HepG2 (cell line): Measurements from ENCODE around the gene MST1. TPM values are rescaled to one million over a fixed set of nuclear protein-coding genes. Genes with fewer than 3 reads are reported as not detected.
A peak's percentile ranks its signal among the peaks of the same experiment; 100 is the strongest.

Experiments used
- NFKBIZ ChIP-seq: IDR thresholded peaks from 2 replicates; pipeline ENCODE4 v1.6.1; 2018; ENCODE audit warnings: missing genetic modification reagents, missing compliant biosample characterization
- NR2F2 ChIP-seq: IDR thresholded peaks from 2 replicates; pipeline ENCODE4 v1.6.1; 2012; ENCODE audit warnings: low read depth, inconsistent platforms, borderline replicate concordance
- PRMT3 ChIP-seq: sonication (generic); formaldehyde crosslinking; IDR thresholded peaks from 2 replicates; pipeline ENCODE4 v1.8.1; 2022; ENCODE audit warnings: low read depth, mild to moderate bottlenecking, moderate library complexity, missing genetic modification reagents, borderline replicate concordance
- RARG ChIP-seq: sonication (generic); formaldehyde crosslinking; IDR thresholded peaks from 2 replicates; pipeline ENCODE4 v1.4.0; 2020; ENCODE audit warnings: low read depth, mild to moderate bottlenecking, missing genetic modification reagents
- SAFB2 ChIP-seq: sonication (generic); formaldehyde crosslinking; IDR thresholded peaks from 2 replicates; pipeline ENCODE4 v1.5.1; 2020; ENCODE audit warnings: missing genetic modification reagents, low read depth, mild to moderate bottlenecking, borderline replicate concordance
- ZBTB38 ChIP-seq: sonication (generic); formaldehyde crosslinking; IDR thresholded peaks from 2 replicates; pipeline ENCODE4 v1.5.1; 2020; ENCODE audit warnings: mild to moderate bottlenecking, missing genetic modification reagents
- polyA plus RNA-seq, 8 experiments: library from polyadenylated mRNA; depleted of rRNA in 3 of 8; stranded (reverse) in 7 of 8; unstranded in 1 of 8; fragments of >200 nt; fragmentation: Illumina TruSeq in 4 of 8; extraction: Trizol in 4 of 8; gene quantifications; 2 replicates each; pipeline versions ENCODE4 v1.2.1 to v1.2.3, GENCODE V29; 2011 to 2016; ENCODE audit warnings: low read depth in 4 of 8, missing spikeins in 1 of 8, mixed read lengths in 1 of 8; ENCODE audit not compliant: insufficient read depth in 1 of 8
- total RNA-seq, 5 experiments: library from RNA; depleted of rRNA; stranded (reverse); fragments of >200 nt; fragmentation: Illumina TruSeq; extraction: Trizol; gene quantifications; 2 replicates each; pipeline ENCODE4 v1.2.3, GENCODE V29; 2016; ENCODE audit warnings: low read depth in 1 of 5
- TF ChIP-seq, protein P1 (sequence below): sonication (generic); formaldehyde crosslinking; IDR thresholded peaks from 2 replicates; pipeline ENCODE4 v1.8.1; 2022; ENCODE audit warnings: low read depth, mild to moderate bottlenecking, missing genetic modification reagents
- TF ChIP-seq, protein P2 (sequence below): sonication (generic); formaldehyde crosslinking; IDR thresholded peaks from 2 replicates; pipeline ENCODE4 v1.5.0; 2020; ENCODE audit warnings: mild to moderate bottlenecking, missing genetic modification reagents, moderate library complexity
- TF ChIP-seq, protein P3 (sequence below): sonication (generic); formaldehyde crosslinking; conservative IDR thresholded peaks from 2 replicates; pipeline ENCODE4 v1.4.0; 2020; ENCODE audit warnings: missing genetic modification reagents
- TF ChIP-seq, protein P4 (sequence below): sonication (generic); formaldehyde crosslinking; IDR thresholded peaks from 2 replicates; pipeline ENCODE4 v1.4.0; 2020; ENCODE audit warnings: missing genetic modification reagents; ENCODE audit errors: not compliant biosample characterization
- TF ChIP-seq, protein P5 (sequence below): sonication (generic); formaldehyde crosslinking; IDR thresholded peaks from 2 replicates; pipeline ENCODE4 v1.8.1; 2023; ENCODE audit warnings: mild to moderate bottlenecking, moderate library complexity, missing genetic modification reagents
- TF ChIP-seq, protein P6 (sequence below): sonication (generic); formaldehyde crosslinking; IDR thresholded peaks from 2 replicates; pipeline ENCODE4 v1.4.0; 2020; ENCODE audit warnings: missing genetic modification reagents, mild to moderate bottlenecking, borderline replicate concordance
- TF ChIP-seq, protein P7 (sequence below): IDR thresholded peaks from 2 replicates; pipeline ENCODE4 v1.6.1; 2016
- TF ChIP-seq, protein P8 (sequence below): sonication (generic); formaldehyde crosslinking; IDR thresholded peaks from 2 replicates; pipeline ENCODE4 v1.4.0; 2020; ENCODE audit warnings: mild to moderate bottlenecking, missing genetic modification reagents, borderline replicate concordance

MST1 gene
- total and polyA plus RNA-seq, 2 of the 13 experiments (the other 11 are each of a cell fraction or from before 2014, with no cell fraction given), result 189 to 452 TPM

DNA sequence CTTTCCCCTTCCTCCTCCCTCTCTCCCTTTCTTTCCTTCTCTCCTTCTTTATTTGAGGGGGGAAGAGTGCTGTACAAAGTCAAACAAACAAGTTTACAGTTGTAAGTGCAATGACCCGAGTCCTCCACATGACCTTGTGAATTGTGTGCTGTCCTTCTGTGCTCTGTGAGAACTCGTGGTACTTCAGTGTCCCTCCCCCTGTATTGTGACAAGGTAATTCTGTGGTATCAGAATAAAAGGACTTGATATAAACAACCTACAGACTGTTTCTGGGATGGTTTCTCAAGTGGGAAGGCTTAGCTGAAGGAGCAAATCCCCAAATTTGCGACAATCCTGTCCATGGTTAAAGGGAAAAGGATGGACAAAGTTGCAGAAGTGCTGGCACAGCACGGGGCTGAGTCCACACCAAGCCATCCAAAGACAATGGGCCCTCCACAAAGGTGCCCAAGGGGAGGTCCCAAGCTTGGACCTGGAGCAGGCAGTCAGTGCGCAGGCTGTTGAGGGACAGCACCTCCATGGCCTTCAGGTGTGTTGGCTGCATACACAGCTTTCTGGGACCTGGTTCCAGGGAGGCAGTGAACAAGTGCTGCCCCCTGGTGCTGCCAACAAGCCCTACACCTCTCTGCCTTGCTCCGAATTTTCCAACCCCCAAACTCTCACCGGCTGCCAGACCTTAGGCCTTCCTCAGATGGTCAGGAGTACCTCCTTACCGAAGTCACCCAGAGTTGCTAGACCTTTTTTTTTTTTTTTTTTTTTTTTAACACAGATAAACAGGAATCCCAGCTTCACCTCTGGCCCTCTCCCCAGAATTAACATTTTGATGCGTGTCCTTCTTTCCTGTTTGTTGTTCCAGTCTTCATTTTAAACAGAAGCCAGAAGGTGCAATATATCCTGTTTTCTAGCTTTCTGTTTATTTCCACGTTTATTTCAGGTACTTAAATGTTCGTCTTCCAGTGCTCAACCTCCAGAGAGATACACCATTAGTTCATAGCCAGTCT, 17.7 kb downstream of the MST1 start (continued):
- TF ChIP-seq SAFB2 (CRISPR knock-in tag) (peak; percentile 81; the same call in 1 of the 2 replicates), RARG (CRISPR knock-in tag) (peak; percentile 50; the same call in 1 of the 2 replicates), ZBTB38 (CRISPR knock-in tag) (no peak), NFKBIZ (0 out of 2 replicates have a peak, but pooled peaks have one; percentile 37), NR2F2 (no peak), PRMT3 (no peak)
- TF ChIP-seq, protein P1, sequence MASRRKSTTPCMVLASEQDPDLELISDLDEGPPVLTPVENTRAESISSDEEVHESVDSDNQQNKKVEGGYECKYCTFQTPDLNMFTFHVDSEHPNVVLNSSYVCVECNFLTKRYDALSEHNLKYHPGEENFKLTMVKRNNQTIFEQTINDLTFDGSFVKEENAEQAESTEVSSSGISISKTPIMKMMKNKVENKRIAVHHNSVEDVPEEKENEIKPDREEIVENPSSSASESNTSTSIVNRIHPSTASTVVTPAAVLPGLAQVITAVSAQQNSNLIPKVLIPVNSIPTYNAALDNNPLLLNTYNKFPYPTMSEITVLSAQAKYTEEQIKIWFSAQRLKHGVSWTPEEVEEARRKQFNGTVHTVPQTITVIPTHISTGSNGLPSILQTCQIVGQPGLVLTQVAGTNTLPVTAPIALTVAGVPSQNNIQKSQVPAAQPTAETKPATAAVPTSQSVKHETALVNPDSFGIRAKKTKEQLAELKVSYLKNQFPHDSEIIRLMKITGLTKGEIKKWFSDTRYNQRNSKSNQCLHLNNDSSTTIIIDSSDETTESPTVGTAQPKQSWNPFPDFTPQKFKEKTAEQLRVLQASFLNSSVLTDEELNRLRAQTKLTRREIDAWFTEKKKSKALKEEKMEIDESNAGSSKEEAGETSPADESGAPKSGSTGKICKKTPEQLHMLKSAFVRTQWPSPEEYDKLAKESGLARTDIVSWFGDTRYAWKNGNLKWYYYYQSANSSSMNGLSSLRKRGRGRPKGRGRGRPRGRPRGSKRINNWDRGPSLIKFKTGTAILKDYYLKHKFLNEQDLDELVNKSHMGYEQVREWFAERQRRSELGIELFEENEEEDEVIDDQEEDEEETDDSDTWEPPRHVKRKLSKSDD, result no peak
- TF ChIP-seq, protein P2, sequence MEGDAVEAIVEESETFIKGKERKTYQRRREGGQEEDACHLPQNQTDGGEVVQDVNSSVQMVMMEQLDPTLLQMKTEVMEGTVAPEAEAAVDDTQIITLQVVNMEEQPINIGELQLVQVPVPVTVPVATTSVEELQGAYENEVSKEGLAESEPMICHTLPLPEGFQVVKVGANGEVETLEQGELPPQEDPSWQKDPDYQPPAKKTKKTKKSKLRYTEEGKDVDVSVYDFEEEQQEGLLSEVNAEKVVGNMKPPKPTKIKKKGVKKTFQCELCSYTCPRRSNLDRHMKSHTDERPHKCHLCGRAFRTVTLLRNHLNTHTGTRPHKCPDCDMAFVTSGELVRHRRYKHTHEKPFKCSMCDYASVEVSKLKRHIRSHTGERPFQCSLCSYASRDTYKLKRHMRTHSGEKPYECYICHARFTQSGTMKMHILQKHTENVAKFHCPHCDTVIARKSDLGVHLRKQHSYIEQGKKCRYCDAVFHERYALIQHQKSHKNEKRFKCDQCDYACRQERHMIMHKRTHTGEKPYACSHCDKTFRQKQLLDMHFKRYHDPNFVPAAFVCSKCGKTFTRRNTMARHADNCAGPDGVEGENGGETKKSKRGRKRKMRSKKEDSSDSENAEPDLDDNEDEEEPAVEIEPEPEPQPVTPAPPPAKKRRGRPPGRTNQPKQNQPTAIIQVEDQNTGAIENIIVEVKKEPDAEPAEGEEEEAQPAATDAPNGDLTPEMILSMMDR (CRISPR knock-in tag), result peak; percentile 95
- TF ChIP-seq, protein P3, sequence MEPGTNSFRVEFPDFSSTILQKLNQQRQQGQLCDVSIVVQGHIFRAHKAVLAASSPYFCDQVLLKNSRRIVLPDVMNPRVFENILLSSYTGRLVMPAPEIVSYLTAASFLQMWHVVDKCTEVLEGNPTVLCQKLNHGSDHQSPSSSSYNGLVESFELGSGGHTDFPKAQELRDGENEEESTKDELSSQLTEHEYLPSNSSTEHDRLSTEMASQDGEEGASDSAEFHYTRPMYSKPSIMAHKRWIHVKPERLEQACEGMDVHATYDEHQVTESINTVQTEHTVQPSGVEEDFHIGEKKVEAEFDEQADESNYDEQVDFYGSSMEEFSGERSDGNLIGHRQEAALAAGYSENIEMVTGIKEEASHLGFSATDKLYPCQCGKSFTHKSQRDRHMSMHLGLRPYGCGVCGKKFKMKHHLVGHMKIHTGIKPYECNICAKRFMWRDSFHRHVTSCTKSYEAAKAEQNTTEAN (CRISPR knock-in tag), result 0 out of 2 replicates have a peak, but pooled peaks have one; percentile 30
- TF ChIP-seq, protein P4, sequence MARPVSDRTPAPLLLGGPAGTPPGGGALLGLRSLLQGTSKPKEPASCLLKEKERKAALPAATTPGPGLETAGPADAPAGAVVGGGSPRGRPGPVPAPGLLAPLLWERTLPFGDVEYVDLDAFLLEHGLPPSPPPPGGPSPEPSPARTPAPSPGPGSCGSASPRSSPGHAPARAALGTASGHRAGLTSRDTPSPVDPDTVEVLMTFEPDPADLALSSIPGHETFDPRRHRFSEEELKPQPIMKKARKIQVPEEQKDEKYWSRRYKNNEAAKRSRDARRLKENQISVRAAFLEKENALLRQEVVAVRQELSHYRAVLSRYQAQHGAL, result no peak
- TF ChIP-seq, protein P5, sequence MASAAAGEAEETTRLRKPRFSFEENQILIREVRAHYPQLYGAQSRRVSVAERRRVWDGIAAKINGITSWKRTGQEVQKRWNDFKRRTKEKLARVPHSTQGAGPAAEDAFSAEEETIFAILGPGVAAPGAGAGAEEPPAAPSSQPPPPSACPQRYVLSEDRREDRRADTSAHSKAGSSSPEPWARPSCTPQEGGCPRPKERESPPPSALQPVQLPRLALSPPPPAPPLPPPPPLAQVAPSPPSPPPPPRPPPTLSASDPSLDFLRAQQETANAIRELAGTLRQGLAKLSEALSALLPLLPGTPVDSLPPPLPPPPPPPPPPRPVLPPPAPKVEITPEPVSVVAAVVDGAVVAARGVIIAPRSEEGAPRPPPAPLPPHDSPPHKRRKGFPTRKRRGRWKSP (CRISPR knock-in tag), result peak; percentile 30; the same call in 1 of the 2 replicates
- TF ChIP-seq, protein P6, sequence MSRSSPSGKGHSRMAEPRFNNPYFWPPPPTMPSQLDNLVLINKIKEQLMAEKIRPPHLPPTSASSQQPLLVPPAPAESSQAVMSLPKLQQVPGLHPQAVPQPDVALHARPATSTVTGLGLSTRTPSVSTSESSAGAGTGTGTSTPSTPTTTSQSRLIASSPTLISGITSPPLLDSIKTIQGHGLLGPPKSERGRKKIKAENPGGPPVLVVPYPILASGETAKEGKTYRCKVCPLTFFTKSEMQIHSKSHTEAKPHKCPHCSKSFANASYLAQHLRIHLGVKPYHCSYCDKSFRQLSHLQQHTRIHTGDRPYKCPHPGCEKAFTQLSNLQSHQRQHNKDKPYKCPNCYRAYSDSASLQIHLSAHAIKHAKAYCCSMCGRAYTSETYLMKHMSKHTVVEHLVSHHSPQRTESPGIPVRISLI (CRISPR knock-in tag), result no peak
- TF ChIP-seq, protein P7, sequence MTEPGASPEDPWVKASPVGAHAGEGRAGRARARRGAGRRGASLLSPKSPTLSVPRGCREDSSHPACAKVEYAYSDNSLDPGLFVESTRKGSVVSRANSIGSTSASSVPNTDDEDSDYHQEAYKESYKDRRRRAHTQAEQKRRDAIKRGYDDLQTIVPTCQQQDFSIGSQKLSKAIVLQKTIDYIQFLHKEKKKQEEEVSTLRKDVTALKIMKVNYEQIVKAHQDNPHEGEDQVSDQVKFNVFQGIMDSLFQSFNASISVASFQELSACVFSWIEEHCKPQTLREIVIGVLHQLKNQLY, result no peak
- TF ChIP-seq, protein P8, sequence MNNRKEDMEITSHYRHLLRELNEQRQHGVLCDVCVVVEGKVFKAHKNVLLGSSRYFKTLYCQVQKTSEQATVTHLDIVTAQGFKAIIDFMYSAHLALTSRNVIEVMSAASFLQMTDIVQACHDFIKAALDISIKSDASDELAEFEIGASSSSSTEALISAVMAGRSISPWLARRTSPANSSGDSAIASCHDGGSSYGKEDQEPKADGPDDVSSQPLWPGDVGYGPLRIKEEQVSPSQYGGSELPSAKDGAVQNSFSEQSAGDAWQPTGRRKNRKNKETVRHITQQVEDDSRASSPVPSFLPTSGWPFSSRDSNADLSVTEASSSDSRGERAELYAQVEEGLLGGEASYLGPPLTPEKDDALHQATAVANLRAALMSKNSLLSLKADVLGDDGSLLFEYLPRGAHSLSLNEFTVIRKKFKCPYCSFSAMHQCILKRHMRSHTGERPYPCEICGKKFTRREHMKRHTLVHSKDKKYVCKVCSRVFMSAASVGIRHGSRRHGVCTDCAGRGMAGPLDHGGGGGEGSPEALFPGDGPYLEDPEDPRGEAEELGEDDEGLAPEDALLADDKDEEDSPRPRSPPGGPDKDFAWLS (CRISPR knock-in tag), result no peak
